GM23338 (cell line): ENCODE results near the gene NKAPD1. TPM values are rescaled to one million over a fixed set of nuclear protein-coding genes. Genes with fewer than 3 reads are reported as not detected.
A peak's percentile ranks its signal among the peaks of the same experiment; 100 is the strongest.
"Not testable (repeated sequence)": the region's sequence is repeated elsewhere in the genome, so short reads cannot be mapped to it uniquely, and the experiment has no call there.

ENCODE experiments used
- ATAC-seq: fragments of 200-7000 bp; cut with Tn5 transposase; 3 replicates; pipeline ENCODE4 v1.9.1; 2020
- DNase-seq: peaks from one replicate; pipeline ENCODE4 v3.0.0-alpha.2; 2015; ENCODE audit warnings: low spot score
- H2AFZ ChIP-seq: fragments of 200-600 bp; sonication (generic); 2 replicates; pipeline ENCODE4 v1.8.0; 2016; ENCODE audit warnings: antibody characterized with exemption, mild to moderate bottlenecking, moderate library complexity
- H3F3A ChIP-seq: fragments of 200-600 bp; sonication (generic); replicated peaks from 2 replicates; pipeline ENCODE4 v1.8.0; 2017; ENCODE audit warnings: antibody characterized with exemption, mixed run types, low read depth
- H3K27ac ChIP-seq: fragments of 200-600 bp; sonication (generic); 2 replicates; pipeline ENCODE4 v1.6.1; 2016; ENCODE audit warnings: low read depth
- H3K27me3 ChIP-seq: fragments of 200-600 bp; sonication (generic); 2 replicates; pipeline ENCODE4 v1.8.0; 2016; ENCODE audit warnings: mild to moderate bottlenecking, mixed run types, moderate library complexity; ENCODE audit not compliant: insufficient read depth
- H3K36me3 ChIP-seq: fragments of 200-600 bp; sonication (generic); 2 replicates; pipeline ENCODE4 v1.8.0; 2016; ENCODE audit warnings: mild to moderate bottlenecking; ENCODE audit not compliant: insufficient read depth
- H3K4me1 ChIP-seq: fragments of 200-600 bp; sonication (generic); 2 replicates; pipeline ENCODE4 v1.8.0; 2016; ENCODE audit warnings: mild to moderate bottlenecking, moderate library complexity; ENCODE audit not compliant: insufficient read depth
- H3K4me2 ChIP-seq: fragments of 200-600 bp; sonication (generic); 2 replicates; pipeline ENCODE4 v1.7.1; 2017; ENCODE audit warnings: mixed run types
- H3K4me3 ChIP-seq: fragments of 200-600 bp; sonication (generic); 2 replicates; pipeline ENCODE4 v1.6.1; 2016; ENCODE audit warnings: mixed run types
- H3K79me2 ChIP-seq: fragments of 200-600 bp; sonication (generic); replicated peaks from 2 replicates; pipeline ENCODE4 v1.8.0; 2017; ENCODE audit warnings: mild to moderate bottlenecking; ENCODE audit not compliant: insufficient read depth
- H3K9me2 ChIP-seq: fragments of 200-600 bp; sonication (generic); 2 replicates; pipeline ENCODE4 v1.8.0; 2017; ENCODE audit not compliant: insufficient read depth
- H4K20me1 ChIP-seq: fragments of 200-600 bp; sonication (generic); replicated peaks from 2 replicates; pipeline ENCODE4 v1.8.0; 2017; ENCODE audit warnings: mild to moderate bottlenecking; ENCODE audit not compliant: insufficient read depth
- H3K27ac Mint-ChIP-seq: 2 replicates; pipeline ENCODE4 v1.8.0; 2020; ENCODE audit warnings: inconsistent platforms, mild to moderate bottlenecking, moderate library complexity, mixed read lengths
- H3K27me3 Mint-ChIP-seq: 3 replicates; pipeline ENCODE4 v1.8.0; 2022; ENCODE audit warnings: low read depth, mild to moderate bottlenecking, moderate library complexity, mixed read lengths, inconsistent platforms; ENCODE audit not compliant: insufficient read depth, poor library complexity
- H3K36me3 Mint-ChIP-seq: 3 replicates; pipeline ENCODE4 v1.8.0; 2021; ENCODE audit warnings: low read depth, mild to moderate bottlenecking, inconsistent platforms, moderate library complexity, mixed read lengths
- H3K4me1 Mint-ChIP-seq: 3 replicates; pipeline ENCODE4 v1.8.0; 2020; ENCODE audit warnings: mild to moderate bottlenecking, inconsistent platforms, mixed read lengths
- H3K4me3 Mint-ChIP-seq: 3 replicates; pipeline ENCODE4 v1.8.0; 2021; ENCODE audit warnings: moderate library complexity, mild to moderate bottlenecking, inconsistent platforms, mixed read lengths
- H3K9me3 Mint-ChIP-seq: 3 replicates; pipeline ENCODE4 v1.8.0; 2020; ENCODE audit warnings: moderate library complexity, mild to moderate bottlenecking, inconsistent platforms, mixed read lengths
- CTCF ChIP-seq, 2 experiments: fragments of 200-600 bp in 1 of 2; sonication (generic) in 1 of 2; conservative IDR thresholded peaks; 2 replicates each; pipeline versions ENCODE4 v1.5.1 to v1.6.1; 2016 to 2017; ENCODE audit warnings: antibody characterized with exemption in 2 of 2, low read depth in 2 of 2, mild to moderate bottlenecking in 2 of 2, moderate library complexity in 1 of 2
- NANOG ChIP-seq: IDR thresholded peaks from 2 replicates; pipeline ENCODE4 v1.6.1; 2016; ENCODE audit warnings: antibody characterized with exemption, borderline replicate concordance
- STAT1 ChIP-seq: IDR thresholded peaks from one replicate; pipeline ENCODE4 v1.6.1; 2016; ENCODE audit warnings: antibody characterized with exemption; ENCODE audit not compliant: unreplicated experiment
- ZNF114 ChIP-seq: fragments of 250-450 bp; sonication (Bioruptor Pico); IDR thresholded peaks from 2 replicates; pipeline ENCODE4 v1.5.0; 2020; ENCODE audit warnings: mild to moderate bottlenecking, moderate library complexity
- ZNF462 ChIP-seq: fragments of 250-450 bp; sonication (Bioruptor Pico); IDR thresholded peaks from 2 replicates; pipeline ENCODE4 v1.5.0; 2020; ENCODE audit warnings: mild to moderate bottlenecking, moderate library complexity
- polyA plus RNA-seq: library from polyadenylated mRNA; unstranded; fragments of >200 nt; fragmentation: Nextera tagmentation; extraction: Ambion mirVana; gene quantifications from 2 replicates; pipeline ENCODE4 v1.2.1, GENCODE V29; 2016
- total RNA-seq: library from RNA; depleted of rRNA; stranded (reverse); fragments of >200 nt; shearing (Covaris generic); gene quantifications from 2 replicates; pipeline ENCODE4 v1.2.3, GENCODE V29; 2014

NKAPD1 gene
- total and polyA plus RNA-seq, 2 experiments from 2014 or later: 14.6 to 40.6 TPM

GRCh38 chr11:112025707-112026106, 48.4 kb upstream of the NKAPD1 start:
- peaks cover 32% of the 10 kb centered on the region for H3K79me2 ChIP-seq
- H3K4me3 ChIP-seq: peak overlapping the region; percentile 94
- H3K27ac ChIP-seq: peak overlapping the region; percentile 98
- TF ChIP-seq STAT1 (no peak), ZNF462 (CRISPR knock-in tag) (no peak), ZNF114 (no peak), NANOG (no peak), CTCF (conservative IDR thresholded peaks at IDR 0.05; ENCODE audit: low read depth in 2 of 2) (no peak)
- Mint-ChIP-seq H3K9me3 (peaks cover 3% of the 10 kb centered on the region; the same call in 1 of the 3 replicates), H3K36me3 (peaks cover 36% of the 10 kb centered on the region), H3K4me1 (peaks cover 10% of the 10 kb centered on the region; the same call in 2 of the 3 replicates), H3K27ac (peak overlapping the region; percentile 100), H3K27me3 (peaks cover 13% of the 10 kb centered on the region), H3K4me3 (peak overlapping the region; percentile 98)
- H2AFZ ChIP-seq: peak overlapping the region; percentile 95
- H3K36me3 ChIP-seq: peaks cover 17% of the 10 kb centered on the region
- DNase-seq (no peak), ATAC-seq (peak; percentile 15; the same call in 2 of the 3 replicates)
- peaks cover 6% of the 10 kb centered on the region; the same call in 1 of the 2 replicates for H3K4me1 ChIP-seq
- H3F3A ChIP-seq: peaks cover 4% of the 10 kb centered on the region; the same call in 1 of the 2 replicates
- peaks cover 3% of the 10 kb centered on the region for H4K20me1 ChIP-seq
- no peaks in the 10 kb centered on the region for H3K9me2 ChIP-seq
- H3K27me3 ChIP-seq: no peaks in the 10 kb centered on the region
- peak overlapping the region; percentile 76 for H3K4me2 ChIP-seq

- not testable (repeated sequence) for H3K27me3 ChIP-seq, H3K4me1 ChIP-seq, DNase-seq, H3K9me2 ChIP-seq, H3K4me1 Mint-ChIP-seq, H2AFZ ChIP-seq, H3F3A ChIP-seq, H3K4me3 Mint-ChIP-seq, H3K4me2 ChIP-seq, H3K9me3 Mint-ChIP-seq, H3K4me3 ChIP-seq, H4K20me1 ChIP-seq, H3K27ac ChIP-seq, H3K27ac Mint-ChIP-seq, ATAC-seq
- Histone ChIP-seq H3K36me3 (peaks cover 26% of the 10 kb centered on the region), H3K79me2 (peaks cover 39% of the 10 kb centered on the region)
- peaks cover 39% of the 10 kb centered on the region for H3K36me3 Mint-ChIP-seq
- H3K27me3 Mint-ChIP-seq: peaks cover 13% of the 10 kb centered on the region
These were observed 47.2 kb upstream of the NKAPD1 start for GRCh38 chr11:112026784-112027410.
